ENCODE measurements around the gene SOX13. TPM values are rescaled to one million over a fixed set of nuclear protein-coding genes. Genes with fewer than 3 reads are reported as not detected.

SOX13 gene
- total RNA-seq, 1 experiment from 2014 or later, result 31.5 TPM

GRCh38 chr1:204027446-204027845 lies 45.5 kb upstream of the SOX13 start:
- Mint-ChIP-seq H3K27ac (ENCODE audit: unreplicated experiment) (no peak overlapping the region), H3K36me3 (ENCODE audit: insufficient read depth, unreplicated experiment) (no peaks in the 10 kb centered on the region), H3K4me1 (ENCODE audit: low read depth, unreplicated experiment) (peaks cover 26% of the 10 kb centered on the region), H3K9me3 (ENCODE audit: unreplicated experiment) (no peaks in the 10 kb centered on the region), H3K27me3 (ENCODE audit: insufficient read depth, unreplicated experiment) (no peaks in the 10 kb centered on the region), H3K4me3 (ENCODE audit: unreplicated experiment) (no peak overlapping the region)
- POLR2A ChIA-PET, result interaction anchor here (0.6 kb wide), 1 partner anchor 1020 kb away, joined by 4 read pairs; the partner anchor contains the start of gene TMEM183A
- H3K4me3 ChIP-seq (ENCODE audit: low read depth, low read length), result no peak overlapping the region
- BruUV-seq (replicated peaks), result no TSS peak
- peaks cover 21% of the 10 kb centered on the region for H3K4me1 ChIP-seq
- H3K36me3 ChIP-seq (ENCODE audit: control insufficient read depth, insufficient read depth, low read length), result no peaks in the 10 kb centered on the region
- no peaks in the 10 kb centered on the region for H3K27me3 ChIP-seq (replicated peaks; ENCODE audit: control insufficient read depth, insufficient read depth, low read length)
- peak in 1 of 2 experiments; percentile 23 for DNase-seq
- no peak for TF ChIP-seq CTCF (IDR thresholded peaks at IDR 0.05; ENCODE audit: insufficient read depth in 1 of 2, low read depth in 1 of 2, low read length in 1 of 2, severe bottlenecking in 1 of 2, unreplicated experiment in 1 of 2)
- H3K9me3 ChIP-seq, result no peaks in the 10 kb centered on the region; the same call in 1 of the 2 replicates
- CTCF ChIA-PET, result no interaction called here
- intact Hi-C loops (cut with micrococcal nuclease; ENCODE audit: unreplicated experiment), result no loop called here

GRCh38 chr1:204029016-204029415 lies 43.9 kb upstream of the SOX13 start:
- TF ChIP-seq CTCF (IDR thresholded peaks at IDR 0.05; ENCODE audit: insufficient read depth in 1 of 2, low read depth in 1 of 2, low read length in 1 of 2, severe bottlenecking in 1 of 2, unreplicated experiment in 1 of 2), result no peak
- no peak overlapping the region for H3K27ac Mint-ChIP-seq (ENCODE audit: unreplicated experiment)
- no TSS peak for BruUV-seq (replicated peaks)
- no peaks in the 10 kb centered on the region for H3K27me3 Mint-ChIP-seq (ENCODE audit: insufficient read depth, unreplicated experiment)
- Histone ChIP-seq H3K4me3 (ENCODE audit: low read depth, low read length) (no peak overlapping the region), H3K9me3 (no peaks in the 10 kb centered on the region; the same call in 1 of the 2 replicates), H3K27me3 (replicated peaks; ENCODE audit: control insufficient read depth, insufficient read depth, low read length) (no peaks in the 10 kb centered on the region), H3K36me3 (ENCODE audit: control insufficient read depth, insufficient read depth, low read length) (no peaks in the 10 kb centered on the region), H3K4me1 (peaks cover 21% of the 10 kb centered on the region)
- H3K4me3 Mint-ChIP-seq (ENCODE audit: unreplicated experiment), result no peak overlapping the region
- CTCF ChIA-PET, result no interaction called here
- POLR2A ChIA-PET, result no interaction called here
- H3K9me3 Mint-ChIP-seq (ENCODE audit: unreplicated experiment), result no peaks in the 10 kb centered on the region
- H3K4me1 Mint-ChIP-seq (ENCODE audit: low read depth, unreplicated experiment), result peaks cover 26% of the 10 kb centered on the region
- H3K36me3 Mint-ChIP-seq (ENCODE audit: insufficient read depth, unreplicated experiment), result no peaks in the 10 kb centered on the region
- no peak for DNase-seq
- intact Hi-C loops (cut with micrococcal nuclease; ENCODE audit: unreplicated experiment), result no loop called here

- peaks cover 21% of the 10 kb centered on the region for H3K4me1 ChIP-seq
- BruUV-seq (replicated peaks), result no TSS peak
- POLR2A ChIA-PET, result no interaction called here
Measured at GRCh38 chr1:204031098-204031710, 41.7 kb upstream of the SOX13 start.

More at GRCh38 chr1:204031098-204031710, 41.7 kb upstream of the SOX13 start:
- Histone ChIP-seq H3K36me3 (ENCODE audit: control insufficient read depth, insufficient read depth, low read length) (no peaks in the 10 kb centered on the region), H3K4me3 (ENCODE audit: low read depth, low read length) (no peak overlapping the region), H3K9me3 (no peaks in the 10 kb centered on the region; the same call in 1 of the 2 replicates), H3K27me3 (replicated peaks; ENCODE audit: control insufficient read depth, insufficient read depth, low read length) (no peaks in the 10 kb centered on the region)
- H3K27ac Mint-ChIP-seq (ENCODE audit: unreplicated experiment), result no peak overlapping the region
- no peak for DNase-seq
- H3K4me3 Mint-ChIP-seq (ENCODE audit: unreplicated experiment), result no peak overlapping the region
- peaks cover 22% of the 10 kb centered on the region for H3K4me1 Mint-ChIP-seq (ENCODE audit: low read depth, unreplicated experiment)
- CTCF ChIA-PET, result interaction anchor here (0.7 to 1.2 kb wide), 2 partner anchors 34 to 160 kb away, joined by 3 to 4 read pairs; no protein-coding TSS in a partner anchor
- H3K27me3 Mint-ChIP-seq (ENCODE audit: insufficient read depth, unreplicated experiment), result no peaks in the 10 kb centered on the region
- intact Hi-C loops (cut with micrococcal nuclease; ENCODE audit: unreplicated experiment), result no loop called here
- no peak for TF ChIP-seq CTCF (IDR thresholded peaks at IDR 0.05; ENCODE audit: insufficient read depth in 1 of 2, low read depth in 1 of 2, low read length in 1 of 2, severe bottlenecking in 1 of 2, unreplicated experiment in 1 of 2)
- no peaks in the 10 kb centered on the region for H3K9me3 Mint-ChIP-seq (ENCODE audit: unreplicated experiment)
- no peaks in the 10 kb centered on the region for H3K36me3 Mint-ChIP-seq (ENCODE audit: insufficient read depth, unreplicated experiment)
